GM21528 (cell line): ENCODE measurements around the gene ZNF573.
"Not testable (repeated sequence)": the region's sequence is repeated elsewhere in the genome, so short reads cannot be mapped to it uniquely, and the experiment has no call there.

Experiments
- ATAC-seq: cut with Tn5 transposase; IDR thresholded peaks from one replicate; pipeline ENCODE4 v1.9.1; 2021; ENCODE audit warnings: mild to moderate bottlenecking, moderate library complexity; ENCODE audit not compliant: unreplicated experiment, low FRiP score

The ZNF573 gene

DNA sequence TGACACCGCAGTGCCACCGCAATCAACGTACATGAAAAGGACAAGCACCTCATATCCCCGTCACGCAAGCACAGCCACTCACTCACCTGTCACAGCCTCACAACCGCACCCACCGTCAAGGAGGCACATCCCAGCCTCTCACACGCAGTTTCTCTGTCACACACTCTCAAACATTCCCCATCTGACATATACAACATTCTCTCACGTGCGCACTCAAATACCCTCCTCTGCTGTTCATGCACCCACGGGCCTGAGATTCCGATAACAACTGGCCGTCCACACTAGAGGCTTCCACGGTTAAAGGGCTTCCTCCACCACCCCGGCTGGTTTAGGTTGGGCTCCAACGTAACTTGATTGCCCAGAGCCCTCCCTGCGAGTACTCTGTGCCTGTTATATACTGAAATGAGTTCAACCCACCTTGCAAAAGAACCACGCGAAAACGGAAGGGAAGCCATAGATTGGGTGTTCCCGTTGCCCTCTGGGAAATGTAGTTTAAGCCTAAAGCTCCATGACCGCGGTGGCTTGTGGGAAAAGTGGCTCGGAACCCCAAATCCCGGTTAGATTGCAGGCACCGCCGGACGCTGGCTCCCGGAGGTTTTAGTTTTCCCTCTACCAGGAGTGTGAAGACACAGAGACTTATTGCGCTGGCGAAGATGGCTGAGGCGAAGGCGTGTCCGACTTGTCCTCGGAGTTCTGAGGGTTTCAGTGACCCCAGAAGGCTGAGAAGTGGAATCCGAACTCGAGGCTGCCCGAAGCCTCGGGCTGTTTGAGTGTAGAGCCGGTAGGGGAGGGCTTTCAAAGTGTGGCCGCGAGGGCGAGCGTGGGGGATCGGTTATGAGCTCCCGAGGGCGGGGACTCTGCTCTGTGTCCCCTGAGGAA, at the start of gene ZNF573:
Gene ZNF573 (minus strand): TSS at position 460 of the 879 bp plus-strand sequence. CDS start 5,857 bp downstream, outside the sequence.
- ATAC-seq: peak; percentile 76

DNA sequence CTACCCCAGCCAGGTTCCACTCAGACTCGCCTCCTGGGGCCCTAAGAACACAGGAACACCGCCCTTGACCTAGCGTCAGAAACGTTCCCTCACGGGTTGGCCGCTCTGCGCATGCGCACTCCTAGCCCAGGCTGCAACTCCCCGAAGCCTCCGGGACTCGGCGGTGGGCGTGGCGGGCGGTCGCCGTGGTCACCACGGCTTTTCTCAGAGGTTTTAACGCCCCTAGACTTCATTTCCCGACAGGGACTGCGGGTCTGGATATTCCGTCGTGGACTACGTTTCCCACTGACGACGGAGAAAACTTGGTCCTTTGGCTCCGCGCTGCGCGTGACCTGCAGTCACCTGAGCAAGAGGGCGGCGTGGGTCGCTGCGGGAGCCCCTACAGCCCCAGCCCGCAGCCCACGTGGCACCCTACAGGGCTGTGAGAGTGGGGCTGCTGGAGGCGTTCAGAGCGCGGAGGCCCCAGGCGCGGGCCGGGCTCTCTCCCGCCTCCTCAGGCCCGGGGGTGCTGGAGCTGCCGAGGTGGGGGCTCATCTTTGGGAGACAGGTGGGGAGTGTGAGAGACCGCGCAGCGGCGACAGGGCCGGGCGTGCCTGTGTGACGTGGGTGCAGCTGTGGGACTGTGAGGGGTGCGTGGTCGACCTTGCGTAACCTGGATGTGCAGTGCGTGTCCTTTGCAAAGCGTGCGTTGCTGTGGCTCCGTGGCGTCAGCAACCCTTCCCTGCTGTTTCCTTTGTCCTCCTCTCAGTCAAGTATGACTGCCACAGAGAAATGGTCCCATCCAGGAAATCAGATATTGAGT, 38.0 kb upstream of the ZNF573 start:
- ATAC-seq: no peak

DNA sequence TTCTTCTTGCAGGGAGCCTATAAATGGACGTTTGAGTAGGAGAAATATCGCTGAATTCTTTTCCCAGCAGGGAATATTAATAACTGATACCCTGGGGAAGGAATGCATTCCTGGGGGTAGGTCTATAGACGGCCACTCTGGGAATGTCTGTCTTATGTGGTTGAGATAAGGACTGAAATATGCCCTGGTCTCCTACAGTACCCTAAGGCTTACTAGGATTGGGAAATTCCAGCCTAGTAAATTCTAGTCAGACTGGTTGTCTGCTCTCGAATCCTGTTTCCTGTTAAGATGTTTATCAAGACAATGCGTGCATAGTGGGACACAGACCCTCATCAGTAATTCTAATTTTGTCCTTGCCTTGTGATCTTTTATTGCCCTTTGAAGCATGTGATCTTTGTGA, 36.2 kb upstream of the ZNF573 start:
- ATAC-seq: not testable (repeated sequence)

DNA sequence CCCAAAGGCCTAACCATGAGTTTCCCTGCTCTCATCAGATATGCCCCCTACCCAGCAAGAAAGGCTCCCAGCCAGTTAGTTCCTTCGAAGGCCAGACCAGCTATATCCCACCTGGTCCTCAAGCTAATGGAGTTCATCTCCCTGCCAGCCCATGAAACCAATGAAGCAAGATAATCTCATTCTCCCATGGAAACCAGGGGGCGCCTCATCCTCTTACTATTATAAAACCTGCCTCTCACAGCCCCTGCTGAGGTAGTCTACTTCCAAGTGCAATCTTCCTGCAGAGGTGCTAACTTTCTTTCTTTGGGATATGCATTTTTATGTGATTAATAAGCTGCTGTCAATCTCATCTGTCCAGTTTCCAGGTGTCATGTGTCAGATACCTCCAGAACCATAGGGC, 34.0 kb upstream of the ZNF573 start:
- no peak for ATAC-seq

DNA sequence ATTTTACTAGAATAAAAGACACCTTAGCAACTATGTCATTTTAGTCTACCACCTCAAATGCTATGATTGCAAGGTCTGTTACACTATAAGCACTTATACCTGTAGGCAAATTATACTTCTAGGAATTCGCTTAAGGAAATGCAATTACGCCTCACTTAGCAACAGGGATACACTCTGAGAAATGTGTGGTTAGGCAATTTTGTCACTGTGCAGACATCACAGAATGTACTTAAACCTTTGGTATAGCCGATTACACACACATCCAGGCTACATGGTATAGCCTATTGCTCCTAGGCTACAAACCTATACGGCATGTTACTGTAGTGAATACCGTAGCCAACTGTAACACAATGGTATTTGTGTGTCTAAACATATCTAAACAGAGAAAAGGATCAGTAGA, 30.0 kb upstream of the ZNF573 start:
- no peak for ATAC-seq

DNA sequence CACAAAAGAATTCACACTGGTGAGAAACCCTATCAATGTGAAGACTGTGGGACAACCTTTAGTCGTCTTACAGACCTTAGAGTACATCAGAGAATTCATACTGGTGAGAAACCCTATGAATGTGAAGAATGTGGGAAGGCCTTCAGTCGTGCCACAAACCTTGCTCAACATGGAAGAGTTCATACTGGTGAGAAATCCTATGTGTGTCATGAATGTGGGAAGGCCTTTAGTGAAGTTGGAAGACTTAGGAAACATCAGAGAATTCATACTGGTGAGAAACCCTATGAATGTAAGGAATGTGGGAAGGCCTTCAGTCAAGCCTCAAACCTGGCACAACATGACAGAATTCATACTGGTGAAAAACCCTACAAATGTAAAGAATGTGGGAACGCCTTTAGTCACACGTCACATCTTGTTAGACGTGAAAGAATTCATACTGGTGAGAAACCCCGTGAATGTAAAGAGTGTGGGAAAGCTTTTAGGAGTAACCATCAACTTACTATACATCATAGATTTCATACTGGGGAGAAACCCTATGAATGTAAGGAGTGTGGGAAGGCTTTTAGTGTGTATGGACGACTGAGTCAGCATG, 24.0 kb upstream of the ZNF573 start:
- ATAC-seq: no peak

DNA sequence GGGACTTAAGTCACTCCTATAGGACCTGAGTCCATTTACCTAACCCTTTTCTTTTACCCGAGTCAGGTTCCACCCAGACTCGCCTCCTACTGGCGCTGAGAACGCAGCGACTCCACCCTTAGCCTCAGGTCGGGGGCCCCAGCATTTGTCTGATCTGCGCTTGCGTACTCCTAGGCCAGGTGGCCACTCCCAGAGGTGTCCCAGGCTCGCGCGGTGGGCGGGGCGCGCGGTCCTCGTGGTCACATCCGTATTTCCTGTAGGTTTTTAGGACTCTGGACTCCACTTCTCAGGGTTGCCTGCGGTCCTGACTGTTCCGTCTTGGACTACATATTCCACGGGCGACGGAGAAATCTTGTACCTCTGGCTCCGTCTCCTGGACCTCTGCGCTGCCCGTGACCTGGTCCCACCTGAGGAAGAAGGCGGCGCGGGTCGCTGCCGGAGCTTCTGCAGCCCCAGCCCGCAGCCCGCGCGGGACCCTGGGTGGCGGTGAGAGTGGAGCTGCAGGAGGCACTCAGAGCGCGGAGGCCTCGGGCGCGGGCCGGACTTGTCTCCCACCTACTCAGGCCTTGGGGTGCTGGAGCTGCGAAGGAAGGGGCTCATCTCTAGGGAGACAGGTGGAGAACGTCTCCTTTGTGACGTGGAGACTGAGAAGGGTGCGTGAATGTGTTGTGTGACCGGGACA, 11.0 kb upstream of the ZNF573 start:
- no peak for ATAC-seq

DNA sequence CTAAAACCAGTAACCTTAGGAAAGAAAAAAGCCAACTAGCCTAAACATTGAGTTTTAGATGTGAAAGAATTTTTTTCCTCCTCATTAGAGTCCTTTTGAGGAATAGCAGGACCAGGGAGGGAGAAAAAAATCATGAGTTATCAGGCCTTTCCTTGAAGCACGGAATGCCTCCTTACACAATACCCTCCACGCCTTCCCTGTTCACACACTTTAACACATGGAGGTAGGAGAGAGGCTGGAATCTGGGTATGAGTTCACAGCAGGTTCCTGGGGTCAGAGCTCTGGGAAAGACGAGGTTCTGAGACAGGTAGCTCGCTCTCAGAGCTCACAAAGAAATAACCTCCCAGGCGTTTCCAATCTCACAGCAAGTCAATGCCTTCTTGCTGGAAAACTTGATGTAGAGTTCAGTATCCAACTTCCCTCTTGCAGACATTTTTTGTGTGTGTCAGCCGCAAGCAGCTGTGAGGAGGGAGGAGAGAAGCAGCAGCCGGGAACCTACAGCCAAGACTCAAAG, 716 bp downstream of the ZNF573 start:
- ATAC-seq: peak; percentile 21

DNA sequence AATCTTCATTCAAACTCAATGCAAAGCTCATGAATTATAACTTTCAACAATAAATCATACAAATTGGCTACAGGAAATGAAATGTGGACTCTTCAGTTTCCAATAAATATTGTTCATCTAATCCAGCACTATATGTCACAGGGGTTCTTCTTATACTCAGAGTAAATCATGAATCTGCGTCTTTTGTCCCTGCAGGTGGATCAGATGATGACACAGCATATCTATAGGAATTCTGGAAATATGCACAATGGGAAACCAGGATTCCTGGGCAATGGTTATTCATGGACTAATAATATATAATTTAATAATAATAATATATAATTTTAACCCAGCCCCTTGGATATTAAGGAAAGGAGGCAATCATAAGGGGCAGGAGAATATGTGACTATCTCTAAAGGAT, 8.4 kb downstream of the ZNF573 start:
- no peak for ATAC-seq

DNA sequence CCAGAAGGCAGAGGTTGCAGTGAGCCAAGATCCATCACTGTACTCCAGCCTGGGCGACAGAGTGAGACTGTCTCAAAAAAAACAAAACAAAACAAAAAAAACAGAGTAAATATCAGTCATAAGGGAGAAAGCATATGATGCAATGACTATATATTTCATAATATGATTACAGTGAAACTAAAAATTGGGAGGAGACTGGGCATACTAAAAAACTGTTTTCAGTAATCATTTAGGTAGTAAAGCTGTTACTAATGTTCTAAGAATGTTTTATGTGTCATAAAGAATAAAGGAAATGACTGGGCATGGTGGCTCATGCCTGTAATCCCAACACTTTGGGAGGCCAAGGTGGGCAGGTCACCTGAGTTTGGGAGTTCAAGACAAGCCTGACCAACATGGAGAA, 15.9 kb downstream of the ZNF573 start:
- no peak for ATAC-seq

DNA sequence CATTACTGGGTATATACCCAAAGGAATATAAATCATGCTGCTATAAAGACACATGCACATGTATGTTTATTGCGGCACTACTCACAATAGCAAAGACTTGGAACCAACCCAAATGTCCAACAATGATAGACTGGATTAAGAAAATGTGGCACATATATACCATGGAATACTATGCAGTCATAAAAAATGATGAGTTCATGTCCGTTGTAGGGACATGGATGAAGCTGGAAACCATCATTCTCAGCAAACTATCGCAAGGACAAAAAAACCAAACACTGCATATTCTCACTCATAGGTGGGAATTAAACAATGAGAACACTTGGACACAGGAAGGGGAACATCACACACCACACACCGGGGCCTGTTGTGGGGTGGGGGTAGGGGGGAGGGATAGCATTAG, 21.7 kb downstream of the ZNF573 start:
- not testable (repeated sequence) for ATAC-seq

DNA sequence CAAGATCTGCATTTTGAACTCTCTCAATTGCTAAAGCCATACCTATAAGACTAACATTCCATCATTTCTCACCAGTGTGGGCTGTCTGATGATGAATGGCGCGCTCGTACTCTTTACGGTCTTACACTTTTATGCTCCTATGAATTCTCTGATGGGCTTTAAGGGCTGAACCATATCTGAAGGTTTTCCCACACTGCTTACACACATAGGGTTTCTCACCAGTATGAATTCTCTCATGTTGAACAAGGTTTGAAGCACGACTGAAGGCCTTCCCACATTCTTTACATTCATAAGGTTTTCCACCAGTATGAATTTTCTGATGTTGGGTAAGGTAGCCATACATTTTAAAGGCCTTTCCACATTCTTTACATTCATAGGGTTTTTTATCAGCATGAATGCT, 41.0 kb downstream of the ZNF573 start:
- ATAC-seq: no peak

DNA sequence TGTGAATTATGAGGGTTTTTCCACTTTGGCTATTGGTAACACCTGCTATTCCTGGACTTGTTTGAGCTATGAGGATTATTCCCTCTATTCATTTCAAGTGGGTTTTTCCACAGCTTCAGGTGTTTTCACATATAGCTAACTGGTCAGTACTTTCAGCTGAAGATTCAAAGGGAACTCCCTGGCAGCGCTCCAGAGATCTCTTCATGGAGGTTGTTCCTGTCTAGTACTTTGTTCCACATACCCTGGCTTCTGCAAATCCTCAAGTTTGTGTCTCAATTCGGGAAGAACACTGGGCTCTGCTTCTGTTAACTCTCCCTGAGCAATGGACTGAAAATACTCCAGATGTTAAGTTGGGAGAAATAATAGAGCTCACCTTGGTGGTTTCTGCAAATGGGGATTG, 54.2 kb downstream of the ZNF573 start:
- ATAC-seq: no peak

DNA sequence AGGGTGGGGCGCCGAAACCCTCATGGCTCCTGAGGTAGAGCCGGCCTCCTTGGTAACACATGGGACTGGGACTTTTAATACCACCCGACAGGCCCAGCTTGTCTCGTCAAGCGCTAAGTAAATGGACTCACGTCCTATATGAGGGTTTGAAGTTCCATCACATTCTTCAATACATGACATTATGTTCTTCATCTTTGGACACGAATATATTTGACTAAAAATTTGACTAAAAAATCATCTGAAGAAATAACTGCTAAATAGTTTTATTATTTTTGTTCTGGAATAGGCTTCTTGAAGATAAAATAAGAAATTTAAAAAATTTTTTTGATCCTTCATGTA, 59.5 kb downstream of the ZNF573 start:
- no peak for ATAC-seq

DNA sequence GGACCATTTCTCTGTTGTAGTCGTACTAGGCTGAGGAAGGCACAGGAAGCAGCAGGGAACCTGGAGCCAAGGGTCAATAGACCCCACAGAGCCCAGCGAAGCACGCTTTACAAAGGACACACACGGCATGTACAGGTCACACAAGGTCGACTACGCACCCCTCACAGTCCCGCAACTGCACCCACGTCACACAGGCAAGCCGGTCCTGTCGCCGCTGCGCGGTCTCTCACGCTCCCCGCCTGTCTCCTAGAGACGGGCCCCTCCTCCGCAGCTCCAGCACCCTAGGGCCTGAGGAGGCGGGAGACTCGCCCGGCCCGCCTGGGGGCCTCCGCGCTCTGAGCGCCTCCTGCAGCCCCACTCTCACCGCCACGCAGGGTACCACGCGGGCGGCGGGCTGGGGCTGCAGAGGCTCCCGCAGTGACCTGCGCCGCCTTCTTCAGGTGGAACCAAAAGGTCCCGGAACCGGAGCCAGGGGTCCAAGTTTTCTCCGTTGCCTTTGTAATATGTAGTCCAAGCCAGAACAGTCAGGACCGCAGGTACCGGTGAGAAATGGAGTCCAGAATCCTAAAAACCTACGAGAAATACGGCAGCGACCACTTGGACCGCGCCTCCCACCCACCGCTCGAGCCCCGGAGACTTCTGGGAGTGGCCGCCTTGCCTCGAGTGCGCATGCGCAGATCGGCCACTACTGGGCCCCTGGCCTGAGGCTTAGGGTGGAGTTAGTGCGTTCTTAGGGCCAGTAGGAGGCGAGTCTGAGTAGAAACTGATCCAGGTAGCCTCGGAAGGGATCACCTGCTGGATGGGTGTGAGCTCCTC, 60.1 kb downstream of the ZNF573 start, which contains the start of gene ZNF607:
Gene ZNF607 (minus strand): TSS at position 651 of the 816 bp plus-strand sequence. CDS start 8,143 bp downstream, outside the sequence.
- peak; percentile 92 for ATAC-seq

DNA sequence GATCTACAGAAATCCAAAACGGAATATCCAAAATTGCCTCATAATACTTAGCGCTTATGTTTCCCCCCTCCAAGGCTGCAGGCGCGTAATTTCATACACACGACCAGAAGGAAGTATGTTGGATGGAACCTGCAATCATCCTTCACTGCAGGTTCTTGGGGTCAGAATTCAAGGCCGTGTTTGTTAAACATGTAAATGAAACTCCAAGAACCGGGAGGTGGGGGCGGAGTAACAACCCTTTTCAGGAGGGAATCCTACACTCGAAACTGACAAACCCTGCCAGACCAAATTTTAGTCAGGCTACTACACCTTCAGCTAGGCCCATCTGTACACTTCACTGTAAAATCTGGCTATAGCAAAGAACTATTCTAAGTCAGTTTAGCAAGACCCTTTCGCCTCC, 61.1 kb downstream of the ZNF573 start:
- no peak for ATAC-seq

DNA sequence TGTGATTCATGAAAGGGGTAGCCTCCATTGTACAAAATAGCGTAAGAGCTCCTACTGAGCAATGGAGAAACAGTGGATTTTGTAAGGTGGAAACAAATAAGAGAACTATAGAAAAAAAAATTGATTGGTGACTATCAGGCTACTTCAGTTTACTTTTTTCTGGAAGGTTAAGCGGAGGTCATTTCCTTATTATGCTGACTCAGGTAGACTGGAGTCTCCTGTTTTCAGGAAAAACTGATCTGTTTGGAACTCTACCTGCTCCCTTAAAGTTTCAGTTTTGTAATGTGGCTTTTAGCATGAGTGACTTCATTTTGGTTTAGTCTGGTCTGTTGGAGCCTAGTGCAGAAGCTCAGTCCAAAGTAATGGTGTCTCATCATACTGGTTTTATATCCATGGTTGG, 63.2 kb downstream of the ZNF573 start:
- ATAC-seq: no peak

DNA sequence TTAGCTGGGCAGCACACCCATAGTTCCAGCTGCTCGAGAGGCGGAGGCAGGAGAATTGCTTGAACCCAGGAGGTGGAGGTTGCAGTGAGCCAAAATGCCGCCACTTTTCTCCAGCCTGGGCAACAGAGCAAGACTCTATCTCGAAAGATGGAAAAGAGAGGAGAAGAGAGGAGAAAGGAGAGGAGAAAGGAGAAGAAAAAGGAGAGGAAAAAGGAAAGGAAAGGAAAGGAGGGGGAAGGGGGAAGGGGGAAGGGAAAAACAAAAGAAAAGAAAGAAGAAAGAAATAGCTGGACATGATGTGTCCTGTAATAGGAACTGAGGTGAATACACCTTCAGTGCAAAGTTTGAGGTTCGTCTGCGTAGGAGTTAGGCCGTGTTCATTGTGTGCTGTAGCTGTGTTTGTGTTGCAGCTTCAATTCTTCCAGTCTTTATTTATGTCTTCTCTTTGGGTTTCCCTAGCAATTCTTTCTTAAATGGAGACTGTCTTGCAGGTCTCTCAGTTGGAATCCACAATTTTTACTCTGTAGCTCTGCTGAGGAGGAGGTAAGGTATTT, 73.3 kb downstream of the ZNF573 start:
- ATAC-seq: no peak

DNA sequence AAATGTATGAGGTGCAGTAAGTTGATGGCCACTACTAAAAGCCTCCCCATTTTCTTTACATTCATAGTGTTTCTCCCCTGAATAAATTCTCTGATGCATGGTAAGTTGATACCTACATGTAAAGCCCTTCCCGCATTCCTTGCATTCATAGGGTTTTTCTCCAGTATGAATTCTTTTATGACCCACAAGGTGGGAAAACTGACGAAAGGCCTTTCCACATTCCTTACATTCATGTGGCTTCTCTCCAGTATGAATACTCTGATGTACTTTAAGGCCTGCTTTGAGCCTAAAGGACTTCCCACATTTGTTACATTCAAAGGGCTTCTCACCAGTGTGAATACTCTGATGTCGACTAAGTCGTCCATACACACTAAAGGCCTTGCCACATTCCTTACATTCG, 80.3 kb downstream of the ZNF573 start:
- ATAC-seq: no peak
